ENCODE data around the gene ZNF845.
"Not testable (repeated sequence)": the region's sequence is repeated elsewhere in the genome, so short reads cannot be mapped to it uniquely, and the experiment has no call there.

ZNF845 gene

GRCh38 chr19:53381376-53381775 is 47.8 kb downstream of the ZNF845 start:
- no peak for DNase-seq (ENCODE audit: low read depth)

- DNase-seq (ENCODE audit: low read depth) = no peak
Observed at GRCh38 chr19:53388168-53388567, 54.6 kb downstream of the ZNF845 start.

- no peak for DNase-seq (ENCODE audit: low read depth)
Observed at GRCh38 chr19:53388904-53389303, 55.4 kb downstream of the ZNF845 start.

- DNase-seq (ENCODE audit: low read depth) = no peak
Observed at GRCh38 chr19:53389571-53389970, 56.0 kb downstream of the ZNF845 start.

- DNase-seq (ENCODE audit: low read depth) = no peak
Observed at GRCh38 chr19:53389978-53390377, 56.4 kb downstream of the ZNF845 start.

GRCh38 chr19:53394522-53394973 is 61.0 kb downstream of the ZNF845 start:
- peak; percentile 79 for DNase-seq (ENCODE audit: low read depth)

GRCh38 chr19:53394974-53395839 is 61.7 kb downstream of the ZNF845 start, which contains the start of gene ZNF765:
ZNF765 (plus strand) TSS chr19:53395149; CDS start chr19:53398016, 2,867 bp downstream.
- DNase-seq (ENCODE audit: low read depth) = peak; percentile 92

GRCh38 chr19:53395840-53396524 is 62.4 kb downstream of the ZNF845 start:
- not testable (repeated sequence) for DNase-seq (ENCODE audit: low read depth)

GRCh38 chr19:53396525-53396868 is 62.9 kb downstream of the ZNF845 start:
- no peak for DNase-seq (ENCODE audit: low read depth)

GRCh38 chr19:53397918-53398317 is 64.4 kb downstream of the ZNF845 start:
- DNase-seq (ENCODE audit: low read depth) = not testable (repeated sequence)

All from EH (cell line).